CD14-positive monocyte (primary cell): ENCODE data around the gene TIAM2. TPM values are rescaled to one million over a fixed set of nuclear protein-coding genes. Genes with fewer than 3 reads are reported as not detected.

Experiments
- DNase-seq, 3 donors: peaks; one replicate each; pipeline ENCODE4 v3.0.0-alpha.2; 2011 to 2022
- H2AFZ ChIP-seq: 2 replicates; pipeline ENCODE4 v1.6.0; 2012; ENCODE audit warnings: mild to moderate bottlenecking, low read depth, low read length, inconsistent platforms; ENCODE audit not compliant: insufficient read depth, poor library complexity, severe bottlenecking
- H3K27ac ChIP-seq, 2 donors: 1 replicate in 1 of 2; 2 replicates in 1 of 2; pipeline ENCODE4 v1.5.1; 2012 to 2013; ENCODE audit warnings: low read length in 2 of 2, control low read depth in 1 of 2, inconsistent platforms in 1 of 2, low read depth in 1 of 2, mild to moderate bottlenecking in 1 of 2
- H3K27me3 ChIP-seq, 2 donors: one replicate each; pipeline versions ENCODE4 v1.6.0 to v1.6.1; 2011 to 2013; ENCODE audit warnings: low read length in 2 of 2; ENCODE audit not compliant: control insufficient read depth in 2 of 2, insufficient read depth in 2 of 2
- H3K36me3 ChIP-seq, 2 donors: replicated peaks in 1 of 2; 1 replicate in 1 of 2; 2 replicates in 1 of 2; pipeline versions ENCODE4 v1.5.1 to v1.6.1; 2012 to 2013; ENCODE audit warnings: low read length in 2 of 2, control low read depth in 1 of 2, inconsistent platforms in 1 of 2, mild to moderate bottlenecking in 1 of 2; ENCODE audit not compliant: insufficient read depth in 2 of 2, control insufficient read depth in 1 of 2
- H3K4me1 ChIP-seq, 2 donors: 1 replicate in 1 of 2; 2 replicates in 1 of 2; pipeline versions ENCODE4 v1.5.1 to v1.6.1; 2012 to 2013; ENCODE audit warnings: low read length in 2 of 2, control low read depth in 1 of 2, inconsistent platforms in 1 of 2, mild to moderate bottlenecking in 1 of 2, moderate library complexity in 1 of 2; ENCODE audit not compliant: insufficient read depth in 2 of 2, control insufficient read depth in 1 of 2
- H3K4me2 ChIP-seq: replicated peaks from 2 replicates; pipeline ENCODE3; 2012; ENCODE audit warnings: low read length, moderate library complexity, mild to moderate bottlenecking; ENCODE audit not compliant: poor library complexity, severe bottlenecking; ENCODE audit errors: extremely low read depth
- H3K4me3 ChIP-seq, 3 experiments: fragments of 200-600 bp in 1 of 3; sonication (generic) in 1 of 3; replicated peaks in 1 of 3; 1 replicate in 2 of 3; 2 replicates in 1 of 3; pipeline ENCODE4 v1.5.1; 2011 to 2013; ENCODE audit warnings: low read length in 3 of 3, mild to moderate bottlenecking in 3 of 3, control low read depth in 2 of 3, low read depth in 2 of 3, inconsistent platforms in 1 of 3, moderate library complexity in 1 of 3
- H3K79me2 ChIP-seq: 2 replicates; pipeline ENCODE4 v1.6.0; 2012; ENCODE audit warnings: mild to moderate bottlenecking, control low read depth, inconsistent platforms, low read length, moderate library complexity; ENCODE audit not compliant: insufficient read depth
- H3K9ac ChIP-seq: 2 replicates; pipeline ENCODE4 v1.6.0; 2017; ENCODE audit warnings: low read length, mild to moderate bottlenecking; ENCODE audit not compliant: insufficient read depth, poor library complexity, severe bottlenecking
- H3K9me3 ChIP-seq, 2 donors: replicated peaks in 1 of 2; 1 replicate in 1 of 2; 2 replicates in 1 of 2; pipeline versions ENCODE4 v1.5.1 to v1.6.1; 2012 to 2013; ENCODE audit warnings: low read length in 2 of 2, control low read depth in 1 of 2; ENCODE audit not compliant: control insufficient read depth in 1 of 2, insufficient read depth in 1 of 2
- H4K20me1 ChIP-seq: 2 replicates; pipeline ENCODE4 v1.6.0; 2012; ENCODE audit warnings: mild to moderate bottlenecking, low read length, control low read depth, moderate library complexity; ENCODE audit not compliant: insufficient read depth
- H3K27ac Mint-ChIP-seq, 7 donors: one replicate each; pipeline ENCODE4 v1.8.0; 2020; ENCODE audit warnings: mild to moderate bottlenecking in 7 of 7, mixed read lengths in 7 of 7, moderate library complexity in 6 of 7, inconsistent platforms in 2 of 7
- H3K27me3 Mint-ChIP-seq, 3 donors: one replicate each; pipeline ENCODE4 v1.8.0; 2021 to 2022; ENCODE audit warnings: low read depth in 3 of 3, mild to moderate bottlenecking in 3 of 3, mixed read lengths in 3 of 3, moderate library complexity in 3 of 3, inconsistent platforms in 1 of 3
- H3K36me3 Mint-ChIP-seq, 2 donors: one replicate each; pipeline ENCODE4 v1.8.0; 2020; ENCODE audit warnings: mixed read lengths in 2 of 2, inconsistent platforms in 1 of 2, mild to moderate bottlenecking in 1 of 2
- H3K4me1 Mint-ChIP-seq: one replicate; pipeline ENCODE4 v1.8.0; 2020; ENCODE audit warnings: mild to moderate bottlenecking, mixed read lengths
- H3K4me3 Mint-ChIP-seq, 2 donors: one replicate each; pipeline ENCODE4 v1.8.0; 2020; ENCODE audit warnings: mild to moderate bottlenecking in 2 of 2, mixed read lengths in 2 of 2, moderate library complexity in 1 of 2
- H3K9me3 Mint-ChIP-seq, 7 donors: one replicate each; pipeline ENCODE4 v1.8.0; 2020 to 2022; ENCODE audit warnings: mixed read lengths in 7 of 7, mild to moderate bottlenecking in 6 of 7, moderate library complexity in 6 of 7, inconsistent platforms in 2 of 7
- CTCF ChIP-seq: fragments of 200-600 bp; IDR thresholded peaks from one replicate; pipeline ENCODE4 v1.8.0; 2022; ENCODE audit warnings: antibody characterized with exemption, mild to moderate bottlenecking
- WGBS: methylation state at CpG from one replicate; pipeline ENCODE4 v1.1.5; 2013; ENCODE audit warnings: missing lambda C conversion rate; ENCODE audit not compliant: insufficient coverage; 5-methylcytosine and 5-hydroxymethylcytosine counted together
- intact Hi-C, 2 donors: fragments of 100-400 bp; cut with micrococcal nuclease; formaldehyde crosslinking; loops; one replicate each; pipeline versions ENCODE4 v1.15.0 to v1.15.1; 2023
- polyA plus RNA-seq, 3 donors: library from polyadenylated mRNA; depleted of rRNA in 1 of 3; unstranded in 2 of 3; stranded (reverse) in 1 of 3; fragments of 300-500 nt in 2 of 3; fragments of >200 nt in 1 of 3; fragmentation: Illumina TruSeq in 2 of 3; gene quantifications; 1 replicate in 2 of 3; 2 replicates in 1 of 3; pipeline ENCODE4 v1.2.3, GENCODE V29; 2012 to 2021

Gene TIAM2
- polyA plus RNA-seq, 3 donors: 0.25 to 4.2 (median 0.67) TPM

- H3K9ac ChIP-seq: no peak overlapping the region
- no peaks in the 10 kb centered on the region for H3K79me2 ChIP-seq
- H3K27ac ChIP-seq: no peak overlapping the region
- H3K4me3 Mint-ChIP-seq: no peak overlapping the region
- H2AFZ ChIP-seq: no peak overlapping the region
- no peaks in the 10 kb centered on the region for H3K36me3 ChIP-seq
- no peaks in the 10 kb centered on the region for H4K20me1 ChIP-seq
- H3K9me3 Mint-ChIP-seq: peaks cover 0 to 1% (median 0%) of the 10 kb centered on the region in 7 donors
- no peak for TF ChIP-seq CTCF
- 94% methylated on average over 5 of the region's 11 CpGs for WGBS
- H3K4me1 ChIP-seq: no peaks in the 10 kb centered on the region
- H3K27me3 ChIP-seq: no peaks in the 10 kb centered on the region
- no peak for DNase-seq
- no peaks in the 10 kb centered on the region for H3K9me3 ChIP-seq
- H3K36me3 Mint-ChIP-seq: no peaks in the 10 kb centered on the region
- H3K4me3 ChIP-seq: no peak overlapping the region
- intact Hi-C loops: no loop called here
- H3K4me2 ChIP-seq: no peak overlapping the region
- peaks cover 11% of the 10 kb centered on the region for H3K4me1 Mint-ChIP-seq
- H3K27me3 Mint-ChIP-seq: peaks cover 2 to 4% (median 4%) of the 10 kb centered on the region in 3 donors
- H3K27ac Mint-ChIP-seq: no peak overlapping the region
Observed at GRCh38 chr6:155123520-155123919, 128.4 kb downstream of the TIAM2 start.

GRCh38 chr6:155125906-155126305, 130.8 kb downstream of the TIAM2 start:
- Histone ChIP-seq H2AFZ (no peak overlapping the region), H4K20me1 (no peaks in the 10 kb centered on the region), H3K9ac (no peak overlapping the region), H3K4me3 (no peak overlapping the region), H3K9me3 (no peaks in the 10 kb centered on the region), H3K4me2 (no peak overlapping the region), H3K79me2 (no peaks in the 10 kb centered on the region), H3K36me3 (no peaks in the 10 kb centered on the region), H3K27ac (no peak overlapping the region), H3K27me3 (no peaks in the 10 kb centered on the region), H3K4me1 (no peaks in the 10 kb centered on the region)
- no peak for DNase-seq
- no peak overlapping the region for H3K27ac Mint-ChIP-seq
- no peak overlapping the region for H3K4me3 Mint-ChIP-seq
- TF ChIP-seq CTCF: no peak
- intact Hi-C loops: no loop called here
- peaks cover 2 to 6% (median 2%) of the 10 kb centered on the region in 3 donors for H3K27me3 Mint-ChIP-seq
- peaks cover 11% of the 10 kb centered on the region for H3K4me1 Mint-ChIP-seq
- WGBS: 100% methylated on average over 1 of the region's 2 CpGs
- H3K36me3 Mint-ChIP-seq: no peaks in the 10 kb centered on the region
- peaks cover 0 to 2% (median 0%) of the 10 kb centered on the region in 7 donors for H3K9me3 Mint-ChIP-seq
